Activated T-helper 9 cell treated with anti-CD3 and anti-CD28 coated beads, Interleukin-2, amount 50 U/mL, for 16 hours (primary cell): ENCODE measurements around the gene TRIM7.

ENCODE experiments used
- DNase-seq: peaks from one replicate; pipeline ENCODE4 v3.0.0-alpha.2; 2020; ENCODE audit warnings: low read depth

TRIM7 gene

GRCh38 chr5:181204826-181205760 is at the start of gene TRIM7:
TRIM7 (minus strand) TSS chr5:181205196; CDS start chr5:181205110, 86 bp downstream.
- DNase-seq, result no peak

GRCh38 chr5:181248277-181248676 is 43.3 kb upstream of the TRIM7 start:
- no peak for DNase-seq

- DNase-seq, result peak; percentile 67
Measured at GRCh38 chr5:181246276-181247049, 41.5 kb upstream of the TRIM7 start.

GRCh38 chr5:181245427-181246275 is 40.7 kb upstream of the TRIM7 start:
- no peak for DNase-seq

- peak; percentile 84 for DNase-seq
Measured at GRCh38 chr5:181243564-181244343, 38.8 kb upstream of the TRIM7 start, which contains the start of gene RACK1. RACK1 (minus strand) TSS chr5:181243906; CDS start chr5:181243800, 106 bp downstream.

GRCh38 chr5:181243018-181243563 is 38.1 kb upstream of the TRIM7 start:
- DNase-seq, result no peak

GRCh38 chr5:181242031-181242451 is 37.0 kb upstream of the TRIM7 start:
- DNase-seq, result no peak

- DNase-seq, result peak; percentile 25
Measured at GRCh38 chr5:181241393-181241975, 36.5 kb upstream of the TRIM7 start.

GRCh38 chr5:181239062-181239663 is 34.2 kb upstream of the TRIM7 start:
- no peak for DNase-seq

- no peak for DNase-seq
Measured at GRCh38 chr5:181237729-181238385, 32.9 kb upstream of the TRIM7 start.

GRCh38 chr5:181236954-181237641 is 32.1 kb upstream of the TRIM7 start:
- DNase-seq, result no peak

GRCh38 chr5:181236471-181236870 is 31.5 kb upstream of the TRIM7 start:
- DNase-seq, result no peak

- DNase-seq, result no peak
Measured at GRCh38 chr5:181235689-181236366, 30.8 kb upstream of the TRIM7 start.

GRCh38 chr5:181235323-181235688 is 30.3 kb upstream of the TRIM7 start:
- no peak for DNase-seq

GRCh38 chr5:181234455-181235306 is 29.7 kb upstream of the TRIM7 start:
- no peak for DNase-seq

GRCh38 chr5:181233801-181234454 is 28.9 kb upstream of the TRIM7 start:
- DNase-seq, result no peak
